H1 (cell line): Measurements from ENCODE around the gene SLC35B4. TPM values are rescaled to one million over a fixed set of nuclear protein-coding genes. Genes with fewer than 3 reads are reported as not detected.

Experiments used
- CTCF ChIA-PET: fragments of 300-600 bp; sonication (Branson Sonifier 250); formaldehyde crosslinking; loops from one replicate; lab custom pipeline; 2021; ENCODE audit not compliant: partially characterized antibody; lab: Charles Lee
- POLR2A ChIA-PET: fragments of 300-600 bp; sonication (Branson Sonifier 250); formaldehyde crosslinking; loops from one replicate; lab custom pipeline; 2021; ENCODE audit warnings: inconsistent platforms; ENCODE audit not compliant: partially characterized antibody; lab: Charles Lee
- DNase-seq, 2 experiments: peaks; one replicate each; pipeline versions ENCODE4 v3.0.0 to v3.0.0-alpha.2; 2010 to 2022; ENCODE audit warnings: low spot score in 2 of 2, low read depth in 1 of 2, mixed read lengths in 1 of 2
- FAIRE-seq: peaks from 2 replicates; lab custom pipeline; 2011; peaks lifted over from hg19 to GRCh38; lab: Jason Lieb, UNC
- H2AFZ ChIP-seq: 2 replicates; pipeline ENCODE4 v1.8.1; 2012; ENCODE audit warnings: low read length, inconsistent platforms
- H2AK5ac ChIP-seq: 2 replicates; pipeline ENCODE4 v1.6.1; 2013; ENCODE audit warnings: low read depth, low read length
- H2BK120ac ChIP-seq: replicated peaks from 2 replicates; pipeline ENCODE3; 2013; ENCODE audit warnings: low read depth, low read length, inconsistent platforms
- H2BK12ac ChIP-seq: 2 replicates; pipeline ENCODE4 v1.6.1; 2013; ENCODE audit warnings: low read depth, low read length
- H2BK15ac ChIP-seq: 2 replicates; pipeline ENCODE4 v1.6.1; 2013; ENCODE audit warnings: low read length
- H2BK20ac ChIP-seq: 2 replicates; pipeline ENCODE4 v1.6.1; 2013; ENCODE audit warnings: low read length
- H2BK5ac ChIP-seq: 2 replicates; pipeline ENCODE4 v1.6.1; 2013; ENCODE audit warnings: low read depth, low read length
- H3K14ac ChIP-seq: 2 replicates; pipeline ENCODE4 v1.6.1; 2013; ENCODE audit warnings: inconsistent platforms; ENCODE audit not compliant: insufficient read length
- H3K18ac ChIP-seq: 2 replicates; pipeline ENCODE4 v1.6.1; 2013; ENCODE audit warnings: low read length; ENCODE audit errors: extremely low read depth
- H3K23ac ChIP-seq: 2 replicates; pipeline ENCODE4 v1.6.1; 2013; ENCODE audit warnings: inconsistent platforms; ENCODE audit not compliant: insufficient read length
- H3K23me2 ChIP-seq: 2 replicates; pipeline ENCODE4 v1.6.1; 2013; ENCODE audit warnings: low read depth, low read length
- H3K27ac ChIP-seq: 2 replicates; pipeline ENCODE4 v1.6.1; 2011; ENCODE audit warnings: low read depth, low read length, inconsistent platforms
- H3K27me3 ChIP-seq, 4 experiments: replicated peaks in 1 of 4; 1 replicate in 1 of 4; 2 replicates in 3 of 4; pipeline versions ENCODE4 v1.6.1 to v1.8.1; 2011 to 2013; ENCODE audit warnings: low read length in 3 of 4, mild to moderate bottlenecking in 3 of 4, inconsistent platforms in 2 of 4, mixed read lengths in 2 of 4, moderate library complexity in 1 of 4; ENCODE audit not compliant: control insufficient read depth in 3 of 4, insufficient read depth in 3 of 4; ENCODE audit errors: extremely low read depth in 1 of 4
- H3K36me3 ChIP-seq, 4 experiments: 2 replicates each; pipeline versions ENCODE4 v1.6.1 to v1.8.1; 2011 to 2013; ENCODE audit warnings: mild to moderate bottlenecking in 4 of 4, low read length in 3 of 4, moderate library complexity in 2 of 4, control low read depth in 1 of 4, inconsistent platforms in 1 of 4; ENCODE audit not compliant: insufficient read depth in 4 of 4, control insufficient read depth in 2 of 4
- H3K4ac ChIP-seq: replicated peaks from 2 replicates; pipeline ENCODE3; 2013; ENCODE audit warnings: low read length, low read depth, mixed read lengths, inconsistent platforms; ENCODE audit not compliant: insufficient read length
- H3K4me1 ChIP-seq, 4 experiments: replicated peaks in 1 of 4; 1 replicate in 1 of 4; 2 replicates in 3 of 4; pipeline versions ENCODE4 v1.6.1 to v1.8.1; 2011 to 2013; ENCODE audit warnings: low read length in 3 of 4, inconsistent platforms in 2 of 4, mixed read lengths in 1 of 4; ENCODE audit not compliant: insufficient read depth in 4 of 4, control insufficient read depth in 3 of 4
- H3K4me2 ChIP-seq, 2 experiments: 2 replicates each; pipeline versions ENCODE4 v1.6.1 to v1.8.1; 2011 to 2013; ENCODE audit warnings: low read depth in 2 of 2, low read length in 2 of 2, control low read depth in 1 of 2, inconsistent platforms in 1 of 2, mild to moderate bottlenecking in 1 of 2; ENCODE audit not compliant: insufficient read depth in 1 of 2
- H3K4me3 ChIP-seq, 4 experiments: fragments of 200-600, 300-600 bp in 1 of 4; sonication (generic), shearing (Covaris generic), sonication (Bioruptor Twin) in 1 of 4; 2 replicates each; pipeline versions ENCODE4 v1.5.1 to v1.8.1; 2011 to 2016; ENCODE audit warnings: low read length in 4 of 4, low read depth in 3 of 4, control low read depth in 2 of 4, inconsistent platforms in 2 of 4, mild to moderate bottlenecking in 2 of 4, mixed read lengths in 1 of 4, moderate library complexity in 1 of 4; ENCODE audit not compliant: insufficient read depth in 2 of 4; ENCODE audit errors: extremely low read depth in 1 of 4
- H3K56ac ChIP-seq: replicated peaks from 2 replicates; pipeline ENCODE3; 2013; ENCODE audit warnings: low read depth, mild to moderate bottlenecking, mixed read lengths, low read length, inconsistent platforms; ENCODE audit not compliant: insufficient read length
- H3K79me1 ChIP-seq: 2 replicates; pipeline ENCODE4 v1.6.1; 2013; ENCODE audit warnings: low read depth, low read length, control low read depth
- H3K79me2 ChIP-seq, 2 experiments: 2 replicates each; pipeline versions ENCODE4 v1.6.1 to v1.8.1; 2012 to 2013; ENCODE audit warnings: low read length in 2 of 2, mild to moderate bottlenecking in 2 of 2, inconsistent platforms in 1 of 2; ENCODE audit not compliant: insufficient read depth in 2 of 2, control insufficient read depth in 1 of 2
- H3K9ac ChIP-seq, 4 experiments: replicated peaks in 1 of 4; 1 replicate in 1 of 4; 2 replicates in 3 of 4; pipeline versions ENCODE4 v1.6.1 to v1.8.1; 2011 to 2013; ENCODE audit warnings: low read depth in 3 of 4, low read length in 3 of 4, control low read depth in 2 of 4, mild to moderate bottlenecking in 2 of 4, moderate library complexity in 2 of 4, inconsistent platforms in 1 of 4; ENCODE audit errors: extremely low read depth in 1 of 4
- H3K9me3 ChIP-seq, 2 experiments: 2 replicates each; pipeline versions ENCODE4 v1.6.1 to v1.8.1; 2012 to 2013; ENCODE audit warnings: mild to moderate bottlenecking in 2 of 2, moderate library complexity in 2 of 2, control low read depth in 1 of 2, inconsistent platforms in 1 of 2, low read depth in 1 of 2, low read length in 1 of 2, mixed read lengths in 1 of 2; ENCODE audit not compliant: insufficient read depth in 2 of 2
- H4K20me1 ChIP-seq, 2 experiments: replicated peaks in 1 of 2; 2 replicates each; pipeline versions ENCODE3 to v1.8.1; 2011 to 2013; ENCODE audit warnings: inconsistent platforms in 2 of 2, low read length in 2 of 2, mild to moderate bottlenecking in 1 of 2; ENCODE audit not compliant: insufficient read depth in 2 of 2, control insufficient read depth in 1 of 2
- H4K5ac ChIP-seq: 2 replicates; pipeline ENCODE4 v1.6.1; 2013; ENCODE audit warnings: low read length, low read depth, mixed read lengths, inconsistent platforms; ENCODE audit not compliant: insufficient read length
- H4K8ac ChIP-seq: 2 replicates; pipeline ENCODE4 v1.8.0; 2013; ENCODE audit warnings: mild to moderate bottlenecking, moderate library complexity, low read length, inconsistent platforms; ENCODE audit not compliant: insufficient read depth; ENCODE audit errors: extremely low read depth
- H4K91ac ChIP-seq: replicated peaks from 2 replicates; pipeline ENCODE3; 2013; ENCODE audit warnings: low read length, mixed read lengths, inconsistent platforms; ENCODE audit not compliant: insufficient read length
- BCL11A ChIP-seq, 2 experiments: IDR thresholded peaks; one replicate each; pipeline ENCODE4 v1.6.1; 2011; ENCODE audit warnings: low read depth in 2 of 2, low read length in 2 of 2, mild to moderate bottlenecking in 2 of 2
- CEBPB ChIP-seq: IDR thresholded peaks from 2 replicates; pipeline ENCODE4 v1.6.1; 2012; ENCODE audit warnings: low read depth, low read length
- PHF8 ChIP-seq: fragments of 200-600 bp; sonication (generic); conservative IDR thresholded peaks from 2 replicates; pipeline ENCODE4 v1.7.1; 2012; ENCODE audit warnings: low read depth, mild to moderate bottlenecking, inconsistent platforms, low read length, moderate library complexity
- POLR2A ChIP-seq, 2 experiments: IDR thresholded peaks; 1 replicate in 1 of 2; 2 replicates in 1 of 2; pipeline ENCODE4 v1.6.1; 2011; ENCODE audit warnings: low read depth in 2 of 2, low read length in 2 of 2, mild to moderate bottlenecking in 2 of 2; ENCODE audit errors: control extremely low read depth in 1 of 2
- RFX5 ChIP-seq: IDR thresholded peaks from 2 replicates; pipeline ENCODE4 v1.6.1; 2011; ENCODE audit warnings: low read depth, low read length, improper control_type of control experiment, borderline replicate concordance
- RNF2 ChIP-seq: fragments of 200-900, 300-1000 bp; sonication (generic); IDR thresholded peaks from 2 replicates; pipeline ENCODE4 v1.7.1; 2016; ENCODE audit warnings: borderline replicate concordance, low read depth, mild to moderate bottlenecking, antibody characterized with exemption, low read length; ENCODE audit not compliant: poor library complexity, severe bottlenecking; ENCODE audit errors: missing control alignments
- SIRT6 ChIP-seq: IDR thresholded peaks from one replicate; pipeline ENCODE4 v1.7.1; 2012; ENCODE audit warnings: low read length, inconsistent platforms
- SP1 ChIP-seq: IDR thresholded peaks from 2 replicates; pipeline ENCODE4 v1.6.1; 2011; ENCODE audit warnings: low read depth, low read length
- WGBS, 2 experiments: shearing (Covaris generic) in 1 of 2; methylation state at CpG; one replicate each; pipeline versions ENCODE4 v1.1.6 to v1.1.7; 2013 to 2015; ENCODE audit warnings: low lambda C conversion rate in 2 of 2, mixed read lengths in 2 of 2, inconsistent platforms in 1 of 2, low coverage in 1 of 2, missing lambda C conversion rate in 1 of 2; ENCODE audit not compliant: insufficient replicate concordance in 2 of 2, insufficient coverage in 1 of 2, insufficient read length in 1 of 2; ENCODE audit errors: extremely low coverage in 1 of 2, missing lambda C conversion rate in 1 of 2; 5-methylcytosine and 5-hydroxymethylcytosine counted together
- polyA plus RNA-seq, 7 experiments: library from polyadenylated mRNA; depleted of rRNA in 3 of 7; stranded (reverse) in 5 of 7; unstranded in 2 of 7; fragments of >200 nt in 5 of 7; fragments of 200-250 nt in 2 of 7; gene quantifications; 1 replicate in 5 of 7; 2 replicates in 1 of 7; 4 replicates in 1 of 7; pipeline versions ENCODE4 v1.2.1 to v1.2.3, GENCODE V29; 2011 to 2013; ENCODE audit warnings: missing spikeins in 2 of 7, mixed read lengths in 2 of 7
- total RNA-seq: library from RNA; stranded (reverse); fragmentation: NEBNext Ultra II Directional; extraction: Animal tissue kit (Norgen Biotek cat#: 25700); gene quantifications from 2 replicates; pipeline ENCODE4 v1.2.1, GENCODE V29; 2021
- TF ChIP-seq, protein P1 (sequence below): IDR thresholded peaks from 2 replicates; pipeline ENCODE4 v1.6.1; 2012; ENCODE audit warnings: low read length, inconsistent platforms

Gene SLC35B4
- total and polyA plus RNA-seq, 2 of the 8 experiments (the other 6 are each of a cell fraction or from before 2014, with no cell fraction given), result 28.9 to 34.6 TPM

DNA sequence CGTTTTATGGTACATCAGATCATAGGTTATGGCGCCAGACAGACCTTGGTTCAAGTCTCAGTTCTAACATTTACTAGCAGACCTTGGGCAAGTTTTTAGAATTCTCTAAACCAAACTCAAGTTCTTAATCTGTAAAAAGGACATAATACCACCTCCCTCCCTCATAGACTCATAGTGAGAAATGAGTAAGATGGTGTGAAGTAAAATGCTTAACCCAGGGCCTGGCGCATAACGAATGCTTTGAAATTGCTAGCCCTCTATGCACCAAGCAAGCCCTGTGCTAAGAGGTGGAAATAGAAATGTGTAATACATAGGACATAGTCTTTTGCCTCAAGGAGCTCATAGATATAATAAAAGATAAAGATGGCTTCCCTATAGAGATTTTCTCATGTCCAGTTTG is 17.7 kb upstream of the SLC35B4 start:
- H3K79me2 ChIP-seq, result no peaks in the 10 kb centered on the region
- DNase-seq, result no peak
- no peak overlapping the region for H2BK20ac ChIP-seq
- H2BK120ac ChIP-seq, result no peak overlapping the region
- 65% methylated on average over 4 of the region's 4 CpGs; no CpG with 5 or more reads in 1 of the 2 experiments for WGBS, 2 experiments
- no peaks in the 10 kb centered on the region for H3K27me3 ChIP-seq
- no peak overlapping the region for H3K9ac ChIP-seq
- H2BK15ac ChIP-seq, result no peak overlapping the region
- H3K14ac ChIP-seq, result no peak overlapping the region
- no peak overlapping the region for H4K5ac ChIP-seq
- H3K4me3 ChIP-seq, result no peak overlapping the region
- no peak overlapping the region for H3K23ac ChIP-seq
- H4K91ac ChIP-seq, result no peak overlapping the region
- no peak overlapping the region for H4K8ac ChIP-seq
- no peaks in the 10 kb centered on the region for H3K9me3 ChIP-seq
- H4K20me1 ChIP-seq, result no peaks in the 10 kb centered on the region
- no peak overlapping the region for H3K4ac ChIP-seq
- no peaks in the 10 kb centered on the region for H3K4me1 ChIP-seq
- CTCF ChIA-PET, result interaction anchor here (1.2 to 1.6 kb wide), 2 partner anchors 9 to 10 kb away, joined by 4 to 5 read pairs; no protein-coding TSS in a partner anchor
- H3K36me3 ChIP-seq, result no peaks in the 10 kb centered on the region
- H2AFZ ChIP-seq, result no peak overlapping the region
- H3K18ac ChIP-seq, result no peak overlapping the region
- H2AK5ac ChIP-seq, result no peak overlapping the region
- POLR2A ChIA-PET, result no interaction called here
- no peak overlapping the region for H3K56ac ChIP-seq
- no peak overlapping the region for H3K27ac ChIP-seq
- no peaks in the 10 kb centered on the region for H3K23me2 ChIP-seq
- H3K4me2 ChIP-seq, result no peak overlapping the region
- H2BK5ac ChIP-seq, result no peak overlapping the region
- no peaks in the 10 kb centered on the region for H3K79me1 ChIP-seq
- TF ChIP-seq RNF2 (no peak), BCL11A (IDR thresholded peaks at IDR 0.05; ENCODE audit: low read depth in 2 of 2, low read length in 2 of 2) (no peak), RFX5 (no peak), POLR2A (IDR thresholded peaks at IDR 0.05; ENCODE audit: control extremely low read depth in 1 of 2, low read depth in 2 of 2, low read length in 2 of 2) (no peak), CEBPB (no peak), SIRT6 (no peak), PHF8 (no peak), SP1 (no peak)
- TF ChIP-seq, protein P1, sequence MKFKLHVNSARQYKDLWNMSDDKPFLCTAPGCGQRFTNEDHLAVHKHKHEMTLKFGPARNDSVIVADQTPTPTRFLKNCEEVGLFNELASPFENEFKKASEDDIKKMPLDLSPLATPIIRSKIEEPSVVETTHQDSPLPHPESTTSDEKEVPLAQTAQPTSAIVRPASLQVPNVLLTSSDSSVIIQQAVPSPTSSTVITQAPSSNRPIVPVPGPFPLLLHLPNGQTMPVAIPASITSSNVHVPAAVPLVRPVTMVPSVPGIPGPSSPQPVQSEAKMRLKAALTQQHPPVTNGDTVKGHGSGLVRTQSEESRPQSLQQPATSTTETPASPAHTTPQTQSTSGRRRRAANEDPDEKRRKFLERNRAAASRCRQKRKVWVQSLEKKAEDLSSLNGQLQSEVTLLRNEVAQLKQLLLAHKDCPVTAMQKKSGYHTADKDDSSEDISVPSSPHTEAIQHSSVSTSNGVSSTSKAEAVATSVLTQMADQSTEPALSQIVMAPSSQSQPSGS, result no peak
- TF ChIP-seq, all 59 proteins: peak for 0
- no peak overlapping the region for H2BK12ac ChIP-seq
- FAIRE-seq, result no peak
